H4 (cell line): ENCODE measurements around the gene PNPLA7. TPM values are rescaled to one million over a fixed set of nuclear protein-coding genes. Genes with fewer than 3 reads are reported as not detected.
"Not testable (repeated sequence)": the region's sequence is repeated elsewhere in the genome, so short reads cannot be mapped to it uniquely, and the experiment has no call there.

Experiments
- DNase-seq: peaks from one replicate; pipeline ENCODE4 v3.0.0-alpha.2; 2015; ENCODE audit warnings: low spot score
- total RNA-seq: library from RNA; depleted of rRNA; stranded (reverse); fragments of >200 nt; shearing (Covaris generic); gene quantifications from 2 replicates; pipeline ENCODE4 v1.2.3, GENCODE V29; 2014

The PNPLA7 gene
- total RNA-seq, 1 experiment from 2014 or later = not detected

DNA sequence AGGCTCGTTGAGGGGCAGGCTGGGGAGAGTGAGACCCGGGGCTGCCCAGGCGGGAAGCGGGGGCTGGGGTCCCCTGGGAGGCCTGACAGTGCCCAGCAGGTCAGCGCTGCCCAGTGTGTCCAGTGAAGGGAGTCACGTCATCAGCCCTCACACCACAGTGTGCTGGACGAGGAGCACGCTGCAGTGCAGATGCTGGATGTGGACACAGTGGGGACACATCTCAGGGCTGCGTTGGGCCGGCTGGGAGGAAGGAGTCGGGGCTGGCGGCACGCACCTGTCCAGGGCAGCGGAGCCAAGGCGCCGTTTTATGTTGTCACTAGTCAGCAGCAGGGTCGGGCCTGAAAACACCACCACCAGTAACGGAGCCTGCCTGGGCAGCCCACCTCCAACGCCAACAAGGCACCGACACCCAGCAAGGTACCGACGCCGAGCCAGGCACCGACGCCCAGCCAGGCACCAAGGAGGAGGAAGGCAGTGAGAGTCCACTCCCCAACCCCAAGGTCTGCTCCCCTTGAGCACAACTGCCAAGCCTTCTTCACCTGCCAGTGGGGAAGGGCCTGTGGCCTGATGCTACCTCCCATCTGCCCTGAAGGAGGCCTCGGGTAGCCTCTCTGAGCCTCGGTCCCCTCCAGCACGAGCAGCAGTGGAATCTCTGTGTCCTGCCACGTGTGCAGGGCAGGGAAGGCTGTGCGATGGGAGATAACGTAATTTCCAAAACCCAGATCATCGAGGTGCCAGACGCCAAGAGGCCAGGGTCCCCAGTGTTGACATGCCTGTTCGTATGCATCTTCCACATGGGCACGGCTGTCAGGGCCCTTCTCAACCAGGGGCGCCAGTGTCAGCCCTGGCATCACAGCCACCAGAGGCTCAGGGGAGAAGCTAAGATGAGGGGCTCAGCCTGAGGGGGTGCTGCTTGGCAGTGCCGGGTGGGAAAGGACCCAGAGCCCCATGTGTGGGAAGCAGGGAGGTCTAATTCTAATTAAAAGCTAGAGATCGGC is 69.2 kb downstream of the PNPLA7 start:
- DNase-seq = no peak

DNA sequence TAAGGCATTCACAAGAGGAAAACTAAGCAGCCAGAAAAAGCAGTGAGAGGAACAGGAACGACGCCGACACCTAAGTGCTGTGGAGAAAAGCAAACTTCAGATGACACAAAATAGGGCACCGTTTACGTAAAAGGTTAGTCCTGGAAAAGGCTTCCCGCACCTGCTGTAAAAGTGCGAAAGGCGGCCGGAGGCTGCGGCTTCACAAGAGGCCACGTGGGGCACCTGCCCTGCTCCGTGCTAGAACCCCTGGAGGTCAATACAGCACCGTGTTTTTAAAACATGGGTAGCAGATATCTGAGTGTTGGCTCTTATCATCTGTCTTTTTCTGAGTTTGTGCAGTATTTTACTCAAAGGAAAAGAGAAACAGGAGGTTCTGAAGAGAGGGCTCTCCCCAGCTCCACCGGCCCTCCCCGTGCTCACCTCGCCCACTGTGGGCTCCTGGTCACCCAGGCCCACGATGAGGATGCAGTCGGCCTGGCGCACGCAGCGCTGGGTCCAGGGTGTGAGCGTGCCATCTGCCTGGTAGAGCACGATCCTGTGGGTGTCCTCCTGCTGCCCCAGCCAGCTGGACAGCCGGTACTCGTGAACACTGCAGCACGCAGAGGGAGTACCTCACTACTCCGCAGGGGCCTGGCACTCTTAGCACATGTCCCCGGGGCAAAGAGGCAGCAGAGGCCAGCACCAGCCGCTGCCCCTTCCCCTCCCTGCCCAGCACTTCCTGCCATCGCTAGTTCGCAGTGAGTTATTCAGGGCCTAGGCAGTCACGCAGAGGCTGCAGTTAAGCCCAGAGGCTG is 70.1 kb downstream of the PNPLA7 start:
- no peak for DNase-seq

DNA sequence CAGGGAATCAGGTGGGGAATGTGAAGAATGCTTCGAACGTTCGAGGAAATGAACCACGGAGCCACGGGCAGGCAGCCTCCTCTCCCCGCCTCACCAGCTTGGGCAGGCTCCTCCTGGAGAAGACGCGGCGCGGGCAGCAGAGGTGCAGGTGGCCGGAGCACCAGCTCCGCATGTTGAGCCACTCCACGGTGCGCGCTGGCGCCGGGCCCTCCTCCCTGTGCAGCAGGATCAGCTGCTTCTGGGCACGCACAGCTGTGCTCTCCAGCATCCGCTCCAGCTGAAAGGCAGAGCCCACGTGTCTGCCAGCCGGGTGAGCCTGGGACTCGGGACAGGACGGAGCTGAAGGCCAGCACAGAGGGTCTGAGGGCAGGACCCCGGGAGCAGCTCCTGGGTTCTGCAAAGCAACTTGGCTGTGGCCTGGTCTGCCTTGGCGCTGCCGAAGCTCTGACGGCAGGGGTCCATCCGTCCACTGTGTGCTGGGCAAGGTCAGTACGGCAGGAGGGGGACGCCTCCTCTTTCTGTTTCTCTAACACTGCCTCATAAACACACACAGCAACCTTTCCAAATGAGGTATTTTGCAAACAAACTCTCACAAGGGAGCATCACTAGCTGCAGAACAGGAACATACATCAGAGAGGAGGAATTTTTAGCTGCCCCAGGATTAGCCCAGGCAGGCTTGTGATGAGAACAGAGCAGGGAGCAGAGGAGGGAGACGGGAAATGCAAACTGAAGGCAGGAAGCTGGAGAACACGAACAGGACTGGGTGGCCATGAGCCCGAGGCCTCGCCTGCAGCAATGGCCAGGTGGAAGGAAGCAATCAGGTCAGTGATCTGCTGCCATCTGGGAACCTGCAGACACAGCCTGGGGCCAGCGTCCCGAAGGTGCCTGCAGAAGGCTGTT is 71.0 kb downstream of the PNPLA7 start:
- no peak for DNase-seq

DNA sequence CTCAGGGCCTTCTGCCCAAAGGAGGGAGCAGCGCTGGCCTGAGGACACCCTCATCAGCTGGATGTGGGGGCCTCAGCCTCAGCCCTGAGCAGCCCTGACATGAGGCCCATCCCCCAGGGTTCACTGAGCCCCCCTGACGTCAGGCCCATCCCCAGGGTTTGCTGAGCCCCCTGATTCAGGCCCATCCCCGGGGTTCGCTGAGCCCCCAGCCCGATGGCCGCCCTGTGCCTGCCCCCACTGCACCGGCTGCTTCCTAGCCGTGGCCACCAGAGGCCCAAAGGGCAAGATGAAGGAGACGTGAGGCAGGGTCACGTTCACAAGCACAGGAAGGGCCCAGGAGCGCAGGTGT is 71.6 kb downstream of the PNPLA7 start:
- no peak for DNase-seq

DNA sequence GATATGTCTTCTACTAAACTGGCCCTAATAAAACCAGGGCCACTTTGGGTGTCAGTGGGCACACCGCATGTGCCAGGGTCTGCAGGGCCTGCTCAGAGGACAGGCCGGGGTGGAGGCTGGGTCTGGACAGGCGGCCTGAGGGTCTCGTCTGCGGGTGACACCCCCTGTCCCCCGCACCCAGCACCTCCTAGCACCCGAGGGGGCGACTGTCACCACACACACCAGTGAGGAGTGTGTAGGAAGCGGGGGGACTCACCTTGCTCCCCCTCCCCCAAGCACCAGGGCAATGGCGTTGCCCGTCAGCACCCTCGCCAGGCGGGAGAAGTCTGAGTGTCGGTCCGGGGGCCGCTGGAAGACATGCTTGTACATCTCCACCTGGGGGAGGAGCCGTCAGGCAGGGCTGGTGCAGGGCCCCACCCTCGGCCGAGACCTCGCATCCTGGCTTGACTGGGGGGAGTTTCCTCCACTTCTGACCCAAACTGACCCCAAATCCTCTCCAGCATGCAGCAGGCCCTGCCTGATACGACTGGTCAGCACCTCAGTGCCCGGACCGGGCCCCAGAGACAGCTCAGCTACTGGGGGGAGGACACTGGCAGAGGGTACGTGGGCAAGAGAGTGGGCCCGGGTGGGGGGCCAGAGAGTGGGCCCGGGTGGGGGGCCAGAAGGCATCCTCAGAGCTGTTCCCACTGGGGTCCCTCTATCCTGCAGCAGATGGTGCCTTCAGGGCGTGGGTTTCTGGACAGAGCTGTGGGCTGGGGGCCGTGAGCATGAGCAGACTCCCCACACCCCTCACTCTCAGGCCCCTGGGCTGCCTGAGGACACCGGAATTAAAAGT is 72.2 kb downstream of the PNPLA7 start:
- DNase-seq = no peak

- no peak for DNase-seq
These were observed 73.3 kb downstream of the PNPLA7 start for GRCh38 chr9:137476856-137477255.

DNA sequence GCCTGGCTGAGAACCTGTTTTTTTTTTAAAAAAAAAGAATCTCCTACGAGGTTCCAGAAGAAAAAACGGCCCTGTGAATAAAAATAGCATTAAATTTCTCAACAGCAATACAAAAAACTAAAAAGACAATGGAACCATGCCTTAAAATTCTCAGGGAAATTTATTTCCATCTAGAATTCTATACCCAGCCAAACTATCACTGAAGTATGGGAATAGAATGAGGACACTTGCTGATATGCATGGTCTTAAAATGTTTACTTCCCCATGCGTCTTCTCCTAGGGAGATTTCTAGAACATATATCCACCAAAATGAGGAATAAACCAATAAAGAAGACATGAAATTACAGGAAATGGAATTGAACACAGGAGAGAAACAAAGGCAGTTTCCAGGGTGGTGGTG is 74.5 kb downstream of the PNPLA7 start:
- no peak for DNase-seq

- DNase-seq = no peak
These were observed 75.9 kb downstream of the PNPLA7 start for GRCh38 chr9:137474271-137474670.

DNA sequence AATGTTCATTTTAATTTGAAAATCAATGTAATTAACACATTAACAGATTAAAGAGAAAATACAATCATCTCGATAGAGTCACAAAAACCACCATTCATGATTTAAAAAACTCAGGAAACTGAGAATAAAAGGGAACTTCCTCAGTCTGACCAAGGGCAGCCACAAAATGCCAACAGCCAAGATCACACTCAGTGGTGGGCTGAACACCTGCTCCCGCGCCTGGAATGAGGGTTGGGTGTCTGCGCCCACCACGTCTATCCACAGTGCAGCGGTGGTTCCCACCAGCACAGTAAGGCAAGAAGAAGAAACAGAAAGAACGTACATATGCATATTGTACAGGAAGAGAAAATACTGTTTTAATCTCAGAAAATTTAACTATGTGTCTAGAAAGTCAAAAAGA is 79.4 kb downstream of the PNPLA7 start:
- DNase-seq = no peak

DNA sequence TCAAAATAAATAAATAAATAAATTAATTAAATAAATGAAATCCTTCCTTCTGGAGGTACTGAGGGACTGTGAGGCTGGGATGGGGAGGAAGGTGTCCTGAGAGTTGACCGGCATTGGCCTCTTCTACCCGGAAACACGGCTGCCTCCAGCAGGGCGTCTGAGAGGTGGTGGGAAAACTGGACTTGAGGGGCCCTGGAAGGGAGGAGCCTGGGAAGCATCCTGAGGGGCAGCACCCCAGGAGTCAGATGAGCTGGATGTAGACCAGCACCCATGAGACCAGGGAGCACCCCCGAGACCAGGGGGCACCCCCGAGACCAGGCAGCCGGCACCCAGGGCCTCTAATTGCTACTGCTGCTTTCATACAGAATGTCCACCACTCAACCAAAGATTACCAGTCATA is 82.3 kb downstream of the PNPLA7 start:
- DNase-seq = no peak

- no peak for DNase-seq
These were observed 83.0 kb downstream of the PNPLA7 start for GRCh38 chr9:137467161-137467581.

DNA sequence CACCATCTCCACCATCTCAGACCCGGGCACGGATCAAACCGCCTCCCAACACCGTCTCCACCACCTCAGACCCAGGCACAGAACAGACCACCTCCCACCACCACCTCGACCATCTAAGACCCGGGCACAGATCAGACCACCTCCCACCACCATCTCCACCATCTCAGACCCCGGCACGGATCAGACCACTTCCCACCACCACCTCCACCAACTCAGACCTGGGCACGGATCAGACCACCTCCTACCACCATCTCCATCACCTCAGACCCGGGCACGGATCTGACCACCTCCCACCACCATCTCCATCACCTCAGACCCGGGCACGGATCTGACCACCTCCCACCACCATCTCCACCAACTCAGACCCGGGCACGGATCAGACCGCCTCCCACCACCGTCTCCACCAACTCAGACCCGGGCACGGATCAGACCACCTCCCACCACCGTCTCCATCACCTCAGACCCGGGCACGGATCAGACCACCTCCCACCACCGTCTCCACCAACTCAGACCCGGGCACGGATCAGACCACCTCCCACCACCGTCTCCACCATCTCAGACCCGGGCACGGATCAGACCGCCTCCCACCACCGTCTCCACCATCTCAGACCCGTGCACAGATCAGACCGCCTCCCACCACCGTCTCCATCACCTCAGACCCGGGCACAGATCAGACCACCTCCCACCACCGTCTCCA is 83.7 kb downstream of the PNPLA7 start:
- DNase-seq = not testable (repeated sequence)

DNA sequence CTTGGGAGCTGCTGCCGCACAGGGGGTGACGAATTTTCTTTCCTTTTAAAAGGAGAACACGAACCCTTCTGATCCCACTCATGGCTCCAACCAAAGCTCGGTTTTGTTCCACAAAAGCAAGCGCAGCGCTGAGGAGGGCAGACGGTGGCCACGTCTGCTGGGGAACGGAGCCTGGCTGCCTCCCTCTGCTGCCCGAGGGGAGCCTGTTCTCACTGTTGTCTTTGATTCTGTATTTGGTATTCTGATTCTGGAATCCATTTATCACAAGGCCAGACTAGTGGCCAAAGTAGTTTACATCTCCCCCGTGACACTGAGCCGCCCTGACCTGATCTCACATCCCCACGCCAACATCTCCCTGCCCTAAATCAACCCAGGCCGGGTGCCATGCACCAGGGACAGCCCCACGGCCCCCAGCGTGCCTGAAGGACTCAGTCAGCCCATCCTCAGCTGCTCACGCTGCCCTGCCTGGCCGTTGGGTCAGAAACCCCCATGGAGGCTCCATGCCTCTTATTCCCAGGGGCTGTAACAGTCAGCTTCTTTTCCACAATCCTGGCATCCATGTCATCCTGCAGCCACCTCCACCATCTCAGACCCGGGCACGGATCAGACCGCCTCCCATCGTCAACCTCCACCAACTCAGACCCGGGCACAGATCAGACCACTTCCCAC is 84.3 kb downstream of the PNPLA7 start:
- no peak for DNase-seq

- no peak for DNase-seq
These were observed 85.0 kb downstream of the PNPLA7 start for GRCh38 chr9:137465000-137465719.

- no peak for DNase-seq
These were observed 85.8 kb downstream of the PNPLA7 start for GRCh38 chr9:137464291-137464999.

DNA sequence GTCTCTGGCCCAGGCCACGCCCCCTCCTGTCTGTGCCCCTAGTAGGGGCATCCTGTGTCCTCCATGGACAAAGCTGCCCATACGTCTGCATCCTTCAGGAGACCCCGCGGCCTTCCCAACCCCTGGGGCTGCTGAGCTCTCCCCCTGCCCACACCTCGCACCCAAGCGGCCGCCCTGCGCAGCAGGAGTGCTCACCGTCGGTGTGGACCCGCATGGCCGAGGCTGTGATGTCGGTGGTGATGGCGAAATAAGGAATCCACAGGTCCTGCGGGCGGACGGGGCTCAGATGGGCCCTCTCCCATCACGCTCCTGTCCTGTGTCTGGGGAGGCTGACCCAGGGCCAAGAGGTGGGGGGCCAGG is 86.3 kb downstream of the PNPLA7 start:
- DNase-seq = no peak

GRCh38 chr9:137462986-137463930 is 86.9 kb downstream of the PNPLA7 start:
- DNase-seq = no peak
